B cell (primary cell): ENCODE results near the gene RASD1. TPM values are rescaled to one million over a fixed set of nuclear protein-coding genes. Genes with fewer than 3 reads are reported as not detected.

ENCODE experiments used
- ATAC-seq: fragments of 200-7000 bp; cut with Tn5 transposase; one replicate; pipeline ENCODE4 v1.10.0; 2021; ENCODE audit warnings: low read depth, mild to moderate bottlenecking, moderate number of reproducible peaks, moderate library complexity
- CTCF ChIA-PET: fragments of 350-600 bp; sonication (Branson Sonifier 250); formaldehyde crosslinking; loops from one replicate; lab custom pipeline; 2021; ENCODE audit warnings: antibody characterized with exemption, inconsistent platforms; lab: Charles Lee
- POLR2A ChIA-PET: fragments of 350-600 bp; sonication (Branson Sonifier 250); formaldehyde crosslinking; loops from one replicate; lab custom pipeline; 2021; ENCODE audit warnings: antibody characterized with exemption; lab: Charles Lee
- DNase-seq: peaks from one replicate; pipeline ENCODE4 v3.0.0; 2013
- H2AFZ ChIP-seq: 2 replicates; pipeline ENCODE4 v1.6.1; 2012; ENCODE audit warnings: mild to moderate bottlenecking, low read depth, low read length; ENCODE audit not compliant: insufficient read depth, poor library complexity, severe bottlenecking
- H3K27ac ChIP-seq, 2 donors: 1 replicate in 1 of 2; 2 replicates in 1 of 2; pipeline ENCODE4 v1.5.1; 2012 to 2013; ENCODE audit warnings: low read length in 2 of 2, mild to moderate bottlenecking in 2 of 2, moderate library complexity in 1 of 2
- H3K27me3 ChIP-seq, 4 experiments: fragments of 200-600 bp in 1 of 4; sonication (generic) in 1 of 4; replicated peaks in 1 of 4; 1 replicate in 2 of 4; 2 replicates in 2 of 4; pipeline versions ENCODE4 v1.6.1 to v1.7.0; 2013 to 2016; ENCODE audit warnings: low read length in 3 of 4, mild to moderate bottlenecking in 2 of 4, mixed read lengths in 1 of 4, moderate library complexity in 1 of 4; ENCODE audit not compliant: insufficient read depth in 4 of 4, control insufficient read depth in 3 of 4; ENCODE audit errors: control extremely low read depth in 1 of 4
- H3K36me3 ChIP-seq, 2 experiments: replicated peaks in 1 of 2; 1 replicate in 1 of 2; 2 replicates in 1 of 2; pipeline versions ENCODE4 v1.6.1 to v1.7.1; 2013; ENCODE audit warnings: low read length in 1 of 2; ENCODE audit not compliant: insufficient read depth in 2 of 2, control insufficient read depth in 1 of 2; ENCODE audit errors: control extremely low read depth in 1 of 2, extremely low read depth in 1 of 2
- H3K4me1 ChIP-seq, 2 donors: fragments of 200-600 bp in 1 of 2; sonication (generic) in 1 of 2; 1 replicate in 1 of 2; 2 replicates in 1 of 2; pipeline versions ENCODE4 v1.5.1 to v1.6.1; 2013 to 2017; ENCODE audit warnings: low read length in 2 of 2; ENCODE audit not compliant: control insufficient read depth in 2 of 2, insufficient read depth in 2 of 2
- H3K4me2 ChIP-seq: replicated peaks from 2 replicates; pipeline ENCODE3; 2012; ENCODE audit warnings: mild to moderate bottlenecking, low read depth, low read length; ENCODE audit not compliant: poor library complexity, severe bottlenecking
- H3K4me3 ChIP-seq, 5 experiments: fragments of 200-600 bp in 1 of 5; sonication (generic) in 1 of 5; 1 replicate in 3 of 5; 2 replicates in 2 of 5; pipeline versions ENCODE4 v1.5.1 to v1.7.0; 2011 to 2016; ENCODE audit warnings: low read length in 4 of 5, mild to moderate bottlenecking in 4 of 5, low read depth in 2 of 5, control low read depth in 1 of 5, moderate library complexity in 1 of 5; ENCODE audit not compliant: insufficient read depth in 1 of 5; ENCODE audit errors: control extremely low read depth in 1 of 5, extremely low read depth in 1 of 5
- H3K79me2 ChIP-seq: fragments of 200-600 bp; sonication (generic); one replicate; pipeline ENCODE4 v1.6.0; 2016; ENCODE audit warnings: low read length; ENCODE audit not compliant: control insufficient read depth, insufficient read depth
- H3K9ac ChIP-seq: fragments of 200-600 bp; sonication (generic); 2 replicates; pipeline ENCODE4 v1.6.1; 2017; ENCODE audit warnings: mild to moderate bottlenecking, low read length, moderate library complexity
- H3K9me3 ChIP-seq, 3 donors: one replicate each; pipeline versions ENCODE4 v1.6.1 to v1.7.1; 2013; ENCODE audit warnings: low read length in 2 of 3; ENCODE audit not compliant: control insufficient read depth in 2 of 3, insufficient read depth in 1 of 3; ENCODE audit errors: control extremely low read depth in 1 of 3
- H4K20me1 ChIP-seq: 2 replicates; pipeline ENCODE4 v1.6.0; 2012; ENCODE audit warnings: mild to moderate bottlenecking, low read length; ENCODE audit not compliant: insufficient read depth, control insufficient read depth, poor library complexity, severe bottlenecking
- H3K27ac Mint-ChIP-seq: one replicate; pipeline ENCODE4 v1.8.0; 2021; ENCODE audit warnings: mixed read lengths
- H3K27me3 Mint-ChIP-seq: one replicate; pipeline ENCODE4 v1.8.0; 2021; ENCODE audit warnings: mixed read lengths
- H3K4me1 Mint-ChIP-seq: one replicate; pipeline ENCODE4 v1.8.0; 2021; ENCODE audit warnings: mixed read lengths
- H3K4me3 Mint-ChIP-seq: one replicate; pipeline ENCODE4 v1.8.0; 2021; ENCODE audit warnings: mixed read lengths
- H3K9me3 Mint-ChIP-seq: one replicate; pipeline ENCODE4 v1.8.0; 2022; ENCODE audit warnings: mixed read lengths; ENCODE audit not compliant: insufficient read depth
- CTCF ChIP-seq: fragments of 200-600 bp; IDR thresholded peaks from one replicate; pipeline ENCODE4 v1.8.0; 2022; ENCODE audit warnings: antibody characterized with exemption, mild to moderate bottlenecking
- EZH2 ChIP-seq: IDR thresholded peaks from 2 replicates; pipeline ENCODE4 v1.6.1; 2012; ENCODE audit warnings: borderline replicate concordance, low read depth, mild to moderate bottlenecking, moderate library complexity, low read length; ENCODE audit not compliant: insufficient read depth, poor library complexity, severe bottlenecking
- WGBS: methylation state at CpG from one replicate; pipeline ENCODE4 v1.1.5; 2013; ENCODE audit warnings: missing lambda C conversion rate; ENCODE audit not compliant: insufficient coverage; 5-methylcytosine and 5-hydroxymethylcytosine counted together
- intact Hi-C: fragments of 100-400 bp; cut with micrococcal nuclease; formaldehyde crosslinking; loops from one replicate; pipeline ENCODE4 v1.10.0; 2022
- polyA plus RNA-seq: library from polyadenylated mRNA; depleted of rRNA; stranded (reverse); fragments of >200 nt; gene quantifications from 2 replicates; pipeline ENCODE4 v1.2.3, GENCODE V29; 2012
- total RNA-seq, 2 donors: library from RNA; stranded (reverse); fragments of 120-200 nt in 1 of 2; gene quantifications; 1 replicate in 1 of 2; 2 replicates in 1 of 2; pipeline versions ENCODE4 v1.2.3 to v1.2.4, GENCODE V29; 2013 to 2022

RASD1 gene
- total and polyA plus RNA-seq, 2 donors (not counting 1 experiment from before 2014, with no cell fraction given), result 0.95 to 3.2 TPM

DNA sequence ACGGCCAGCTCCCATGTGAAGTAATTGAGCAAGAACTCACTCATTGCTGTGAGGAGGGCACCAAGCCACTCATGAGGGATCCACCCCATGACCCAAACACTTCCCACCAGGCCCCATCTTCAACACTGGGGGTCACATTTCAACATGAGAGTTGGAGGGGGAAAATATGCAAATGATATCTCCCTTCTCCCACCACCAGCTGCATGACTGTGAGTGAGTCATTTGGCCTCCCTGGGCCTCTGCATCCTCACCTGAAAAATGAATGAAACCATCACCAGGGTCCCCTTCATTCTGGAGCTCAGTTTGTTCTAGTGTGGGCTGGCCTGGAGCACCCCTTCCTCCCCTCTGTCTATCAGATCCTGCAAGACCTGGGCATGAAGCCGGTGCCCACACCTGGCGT lies 26.2 kb downstream of the RASD1 start:
- Histone ChIP-seq H3K27me3 (no peaks in the 10 kb centered on the region), H3K27ac (no peak overlapping the region), H2AFZ (no peak overlapping the region), H3K9ac (no peak overlapping the region), H3K9me3 (no peaks in the 10 kb centered on the region), H3K4me1 (no peaks in the 10 kb centered on the region), H3K79me2 (no peaks in the 10 kb centered on the region), H3K4me3 (no peak overlapping the region), H3K4me2 (no peak overlapping the region), H3K36me3 (no peaks in the 10 kb centered on the region), H4K20me1 (no peaks in the 10 kb centered on the region)
- H3K9me3 Mint-ChIP-seq, result peaks cover 2% of the 10 kb centered on the region
- intact Hi-C loops, result no loop called here
- DNase-seq (no peak), ATAC-seq (no peak)
- POLR2A ChIA-PET, result no interaction called here
- no peak for TF ChIP-seq EZH2
- peaks cover 30% of the 10 kb centered on the region for H3K27me3 Mint-ChIP-seq
- CTCF ChIA-PET, result no interaction called here
- H3K4me1 Mint-ChIP-seq, result no peaks in the 10 kb centered on the region
- no CpG with 5 or more reads among the region's 3 CpGs for WGBS
- H3K4me3 Mint-ChIP-seq, result no peak overlapping the region
- no peak overlapping the region for H3K27ac Mint-ChIP-seq

- no peak overlapping the region for H3K27ac ChIP-seq
- no peak for TF ChIP-seq EZH2
- TF ChIP-seq CTCF, result no peak
- no peaks in the 10 kb centered on the region for H4K20me1 ChIP-seq
- no peak overlapping the region for H3K4me3 ChIP-seq
- no peak for ATAC-seq
- intact Hi-C loops, result no loop called here
- Mint-ChIP-seq H3K27ac (no peak overlapping the region), H3K4me1 (no peaks in the 10 kb centered on the region), H3K27me3 (peaks cover 36% of the 10 kb centered on the region), H3K4me3 (no peak overlapping the region), H3K9me3 (peaks cover 2% of the 10 kb centered on the region)
- 96% methylated on average over 4 of the region's 4 CpGs for WGBS
- no peak overlapping the region for H3K4me2 ChIP-seq
- no peaks in the 10 kb centered on the region for H3K27me3 ChIP-seq
- no peaks in the 10 kb centered on the region for H3K4me1 ChIP-seq
- no peaks in the 10 kb centered on the region for H3K79me2 ChIP-seq
- no peaks in the 10 kb centered on the region for H3K9me3 ChIP-seq
- no peak for DNase-seq
- H2AFZ ChIP-seq, result no peak overlapping the region
- H3K36me3 ChIP-seq, result no peaks in the 10 kb centered on the region
- ChIA-PET POLR2A (no interaction called here), CTCF (no interaction called here)
- H3K9ac ChIP-seq, result no peak overlapping the region
These were observed 26.8 kb downstream of the RASD1 start for GRCh38 chr17:17469358-17469757.
